ENCODE measurements around the gene NR1D2.

Gene NR1D2

DNA sequence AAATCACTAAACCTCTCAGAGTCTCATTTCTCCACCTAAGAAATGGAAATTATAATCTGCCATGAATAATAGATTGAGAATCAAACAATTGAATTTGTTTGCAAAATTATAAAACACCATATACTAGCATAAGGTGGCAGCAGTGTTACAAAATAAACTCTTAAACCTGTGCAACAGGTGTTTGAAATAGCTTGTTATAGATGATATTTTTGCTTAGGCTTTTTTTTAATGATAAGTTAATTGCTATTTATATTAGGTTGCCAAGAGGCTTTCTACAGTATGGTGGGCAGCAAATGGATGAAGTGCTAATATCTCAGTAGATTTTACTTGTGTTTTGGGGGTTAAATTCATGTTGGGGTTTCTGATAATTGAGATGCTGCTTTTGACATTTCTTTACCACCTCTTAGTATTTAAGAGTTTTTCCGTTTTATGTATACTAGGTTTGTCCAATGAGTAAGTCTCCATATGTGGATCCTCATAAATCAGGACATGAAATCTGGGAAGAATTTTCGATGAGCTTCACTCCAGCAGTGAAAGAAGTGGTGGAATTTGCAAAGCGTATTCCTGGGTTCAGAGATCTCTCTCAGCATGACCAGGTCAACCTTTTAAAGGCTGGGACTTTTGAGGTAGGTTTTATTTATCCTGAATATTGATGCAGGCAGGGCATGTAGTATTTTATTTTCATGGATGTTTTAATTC, 19.6 kb downstream of the NR1D2 start:
- H3K4me1 ChIP-seq (ENCODE audit: control insufficient read depth, insufficient read depth, low read length, poor library complexity, severe bottlenecking), result no peaks in the 10 kb centered on the region
- no peak overlapping the region for H3K4me3 ChIP-seq (ENCODE audit: extremely low read depth, insufficient read depth, low read length, poor library complexity, severe bottlenecking)
- H3K36me3 ChIP-seq (ENCODE audit: control insufficient read depth, insufficient read depth, low read length), result peaks cover 71% of the 10 kb centered on the region
- H3K9me3 ChIP-seq (ENCODE audit: control insufficient read depth, low read length), result no peaks in the 10 kb centered on the region
- 100% methylated on average over 2 of the region's 3 CpGs for WGBS, 2 experiments (ENCODE audit: insufficient coverage in 2 of 2)
- H3K27ac ChIP-seq (ENCODE audit: low read depth, low read length, severe bottlenecking), result no peak overlapping the region

DNA sequence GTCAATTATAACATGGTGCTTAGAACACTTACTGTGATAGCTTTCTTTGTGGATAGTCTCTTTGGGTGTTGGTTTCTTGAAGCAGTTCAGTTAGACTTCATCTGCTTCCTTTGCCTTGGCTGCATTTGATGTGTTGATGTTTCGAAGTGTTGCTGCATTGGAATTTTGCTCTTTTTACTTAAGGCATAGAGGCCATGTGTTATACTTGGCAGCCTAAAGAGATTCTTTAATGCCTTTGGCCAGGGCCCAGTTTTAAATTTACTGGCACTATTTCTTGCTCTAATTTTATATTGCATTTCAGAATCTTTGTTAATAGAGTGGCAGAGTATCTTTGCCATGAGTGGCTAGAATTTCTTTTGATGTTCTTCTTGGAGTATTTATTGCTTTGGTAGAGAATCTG, 21.2 kb downstream of the NR1D2 start:
- Histone ChIP-seq H3K27ac (ENCODE audit: low read depth, low read length, severe bottlenecking) (no peak overlapping the region), H3K9me3 (ENCODE audit: control insufficient read depth, low read length) (no peaks in the 10 kb centered on the region), H3K36me3 (ENCODE audit: control insufficient read depth, insufficient read depth, low read length) (peaks cover 77% of the 10 kb centered on the region), H3K4me3 (ENCODE audit: extremely low read depth, insufficient read depth, low read length, poor library complexity, severe bottlenecking) (no peak overlapping the region), H3K4me1 (ENCODE audit: control insufficient read depth, insufficient read depth, low read length, poor library complexity, severe bottlenecking) (no peaks in the 10 kb centered on the region)
- no CpG with 5 or more reads among the region's 1 CpG for WGBS, 2 experiments (ENCODE audit: insufficient coverage in 2 of 2)

DNA sequence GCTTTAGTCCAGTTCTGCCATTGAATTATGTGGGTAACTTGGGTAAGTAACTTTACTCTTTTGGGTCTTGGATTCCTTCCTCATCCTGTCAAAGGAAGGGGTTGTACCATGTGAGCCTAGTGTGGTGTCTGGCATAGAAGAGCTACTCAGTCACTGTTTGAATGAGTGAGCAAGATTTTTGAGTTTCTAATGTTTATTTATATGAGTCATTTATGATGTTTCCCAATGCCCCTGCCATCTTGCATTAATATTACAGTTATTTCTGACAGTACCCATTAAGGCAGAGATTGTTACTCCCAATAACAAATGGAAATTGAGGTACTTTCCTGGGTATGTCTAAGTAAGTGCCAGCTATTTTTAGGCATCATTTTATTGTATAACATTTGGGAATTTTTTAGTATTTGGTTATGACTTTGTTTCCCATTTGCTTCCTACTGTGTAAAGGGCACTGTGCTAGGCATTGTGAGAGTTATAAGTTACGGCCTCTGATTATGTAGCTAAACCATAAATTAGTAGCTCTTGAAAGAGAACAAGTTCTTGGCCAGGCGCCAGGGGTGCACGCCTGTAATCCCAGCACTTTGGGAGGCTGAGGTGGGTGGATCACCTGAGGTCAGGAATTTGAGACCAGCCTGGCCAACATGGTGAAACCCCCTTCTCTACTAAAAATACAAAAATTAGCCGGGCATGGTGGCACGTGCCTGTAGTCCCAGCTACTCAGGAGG, 23.5 kb downstream of the NR1D2 start:
- Histone ChIP-seq H3K27ac (ENCODE audit: low read depth, low read length, severe bottlenecking) (no peak overlapping the region), H3K4me3 (ENCODE audit: extremely low read depth, insufficient read depth, low read length, poor library complexity, severe bottlenecking) (no peak overlapping the region), H3K4me1 (ENCODE audit: control insufficient read depth, insufficient read depth, low read length, poor library complexity, severe bottlenecking) (no peaks in the 10 kb centered on the region), H3K9me3 (ENCODE audit: control insufficient read depth, low read length) (no peaks in the 10 kb centered on the region), H3K36me3 (ENCODE audit: control insufficient read depth, insufficient read depth, low read length) (peaks cover 66% of the 10 kb centered on the region)
- WGBS, 2 experiments (ENCODE audit: insufficient coverage in 2 of 2), result 80 to 90% methylated on average over 1 to 2 of the region's 5 CpGs

DNA sequence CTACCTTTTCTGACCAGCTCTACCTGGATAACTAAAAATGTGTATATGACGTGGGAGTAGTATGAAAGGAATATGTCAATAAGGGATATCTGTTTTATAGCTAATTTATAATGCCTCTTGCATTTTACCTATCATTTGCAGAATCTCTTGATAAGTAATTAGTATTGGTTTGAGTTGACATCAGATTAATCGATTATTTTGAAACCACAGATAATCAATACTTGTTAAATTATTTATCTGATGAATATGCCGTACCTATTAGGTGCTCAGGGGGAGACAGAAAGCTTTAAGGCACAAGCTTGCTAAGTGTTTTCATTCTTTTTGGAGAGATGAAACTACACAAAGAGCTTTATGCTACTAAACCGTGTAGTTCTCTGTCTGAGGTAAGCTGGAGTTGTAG, 24.3 kb downstream of the NR1D2 start:
- no peaks in the 10 kb centered on the region for H3K9me3 ChIP-seq (ENCODE audit: control insufficient read depth, low read length)
- no peaks in the 10 kb centered on the region for H3K4me1 ChIP-seq (ENCODE audit: control insufficient read depth, insufficient read depth, low read length, poor library complexity, severe bottlenecking)
- no peak overlapping the region for H3K27ac ChIP-seq (ENCODE audit: low read depth, low read length, severe bottlenecking)
- WGBS, 2 experiments (ENCODE audit: insufficient coverage in 2 of 2), result 91 to 100% methylated on average over 1 to 2 of the region's 4 CpGs
- peaks cover 70% of the 10 kb centered on the region for H3K36me3 ChIP-seq (ENCODE audit: control insufficient read depth, insufficient read depth, low read length)
- no peak overlapping the region for H3K4me3 ChIP-seq (ENCODE audit: extremely low read depth, insufficient read depth, low read length, poor library complexity, severe bottlenecking)

DNA sequence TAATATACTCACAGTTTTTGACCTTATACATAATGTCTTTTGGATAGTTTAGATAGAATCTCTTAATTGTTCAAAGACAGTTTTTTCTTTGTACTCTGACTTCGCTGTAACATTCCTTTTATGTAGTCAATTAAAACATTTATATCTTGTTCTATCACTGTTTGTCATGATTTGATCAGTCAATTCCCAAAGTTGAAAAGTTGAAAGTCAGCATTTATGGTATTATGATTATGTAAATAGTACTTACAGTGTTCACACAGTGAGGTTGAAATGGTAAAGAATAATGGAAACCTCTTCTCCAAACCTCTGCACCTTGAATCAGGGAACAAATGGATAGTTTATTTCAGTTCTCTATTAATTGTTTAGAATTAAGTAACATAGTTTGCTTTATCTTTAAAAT, 26.6 kb downstream of the NR1D2 start:
- Histone ChIP-seq H3K4me1 (ENCODE audit: control insufficient read depth, insufficient read depth, low read length, poor library complexity, severe bottlenecking) (no peaks in the 10 kb centered on the region), H3K36me3 (ENCODE audit: control insufficient read depth, insufficient read depth, low read length) (peaks cover 69% of the 10 kb centered on the region), H3K4me3 (ENCODE audit: extremely low read depth, insufficient read depth, low read length, poor library complexity, severe bottlenecking) (no peak overlapping the region), H3K9me3 (ENCODE audit: control insufficient read depth, low read length) (no peaks in the 10 kb centered on the region), H3K27ac (ENCODE audit: low read depth, low read length, severe bottlenecking) (no peak overlapping the region)
- WGBS, 2 experiments (ENCODE audit: insufficient coverage in 2 of 2), result no CpG with 5 or more reads among the region's 1 CpG

DNA sequence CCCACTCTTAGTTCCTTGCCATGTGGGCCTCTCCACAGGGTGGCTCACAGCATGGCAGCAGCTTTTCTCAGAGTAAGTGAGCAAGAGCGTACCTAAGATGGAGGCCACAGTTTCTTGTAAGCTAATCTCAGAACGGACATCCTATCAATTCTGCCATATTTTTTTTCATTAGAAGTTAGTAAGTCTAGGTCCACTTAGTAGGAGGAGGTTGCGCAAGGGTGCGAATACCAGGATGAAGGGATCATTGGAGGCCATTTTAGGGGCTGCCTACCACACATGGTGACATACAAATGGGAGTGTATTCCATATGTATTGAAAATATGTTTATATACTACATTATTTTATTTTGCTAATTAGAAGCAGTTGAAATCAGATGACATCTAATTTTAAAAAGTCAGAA, 31.5 kb downstream of the NR1D2 start:
- Histone ChIP-seq H3K4me1 (ENCODE audit: control insufficient read depth, insufficient read depth, low read length, poor library complexity, severe bottlenecking) (no peaks in the 10 kb centered on the region), H3K36me3 (ENCODE audit: control insufficient read depth, insufficient read depth, low read length) (peaks cover 51% of the 10 kb centered on the region), H3K27ac (ENCODE audit: low read depth, low read length, severe bottlenecking) (no peak overlapping the region), H3K9me3 (ENCODE audit: control insufficient read depth, low read length) (no peaks in the 10 kb centered on the region), H3K4me3 (ENCODE audit: extremely low read depth, insufficient read depth, low read length, poor library complexity, severe bottlenecking) (no peak overlapping the region)
- 80% methylated on average over 1 of the region's 4 CpGs; no CpG with 5 or more reads in 1 of the 2 experiments for WGBS, 2 experiments (ENCODE audit: insufficient coverage in 2 of 2)

DNA sequence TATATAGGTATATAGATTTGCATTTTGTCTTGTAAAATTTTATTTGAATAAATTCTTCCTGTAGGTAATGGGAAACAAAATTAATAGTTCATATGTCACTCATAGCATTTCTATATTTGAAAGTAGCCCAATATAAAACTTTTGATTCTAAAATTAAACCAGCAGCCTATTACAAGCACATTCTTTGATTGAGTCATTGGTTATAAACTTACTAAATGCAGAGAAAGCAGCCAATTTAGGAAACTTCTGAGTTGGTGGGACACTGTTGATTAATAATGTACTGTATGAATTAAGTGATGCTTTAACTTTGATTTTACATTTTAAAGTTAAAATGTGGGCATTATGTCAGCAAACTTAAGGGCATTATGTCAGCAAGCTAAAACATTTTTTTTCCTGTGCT, 34.5 kb downstream of the NR1D2 start:
- H3K4me1 ChIP-seq (ENCODE audit: control insufficient read depth, insufficient read depth, low read length, poor library complexity, severe bottlenecking), result no peaks in the 10 kb centered on the region
- no peak overlapping the region for H3K27ac ChIP-seq (ENCODE audit: low read depth, low read length, severe bottlenecking)
- H3K9me3 ChIP-seq (ENCODE audit: control insufficient read depth, low read length), result no peaks in the 10 kb centered on the region
- peaks cover 34% of the 10 kb centered on the region for H3K36me3 ChIP-seq (ENCODE audit: control insufficient read depth, insufficient read depth, low read length)
- H3K4me3 ChIP-seq (ENCODE audit: extremely low read depth, insufficient read depth, low read length, poor library complexity, severe bottlenecking), result no peak overlapping the region

DNA sequence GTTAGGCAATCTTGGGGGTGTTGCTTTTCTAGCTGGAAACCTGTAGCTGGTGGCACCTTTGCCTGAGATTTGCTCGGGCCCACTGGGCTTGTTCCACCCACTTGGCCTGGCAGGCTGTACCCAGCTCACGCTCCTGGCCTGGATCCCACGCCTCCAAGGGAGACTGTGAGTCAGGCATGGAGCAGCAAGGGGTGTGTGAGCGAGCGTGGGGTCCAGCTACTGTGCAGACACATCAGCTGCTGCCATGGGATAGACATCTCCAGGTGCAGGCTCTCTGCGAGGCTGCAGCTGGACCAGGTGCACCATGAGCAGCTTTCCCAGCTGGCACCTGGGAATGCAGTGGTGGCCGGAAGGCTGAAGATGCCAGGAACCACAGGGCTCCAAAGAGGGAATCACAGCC, 36.0 kb downstream of the NR1D2 start:
- Histone ChIP-seq H3K4me3 (ENCODE audit: extremely low read depth, insufficient read depth, low read length, poor library complexity, severe bottlenecking) (no peak overlapping the region), H3K36me3 (ENCODE audit: control insufficient read depth, insufficient read depth, low read length) (peaks cover 18% of the 10 kb centered on the region), H3K27ac (ENCODE audit: low read depth, low read length, severe bottlenecking) (no peak overlapping the region), H3K4me1 (ENCODE audit: control insufficient read depth, insufficient read depth, low read length, poor library complexity, severe bottlenecking) (no peaks in the 10 kb centered on the region), H3K9me3 (ENCODE audit: control insufficient read depth, low read length) (no peaks in the 10 kb centered on the region)
- 92 to 100% methylated on average over 7 of the region's 7 CpGs for WGBS, 2 experiments (ENCODE audit: insufficient coverage in 2 of 2)

DNA sequence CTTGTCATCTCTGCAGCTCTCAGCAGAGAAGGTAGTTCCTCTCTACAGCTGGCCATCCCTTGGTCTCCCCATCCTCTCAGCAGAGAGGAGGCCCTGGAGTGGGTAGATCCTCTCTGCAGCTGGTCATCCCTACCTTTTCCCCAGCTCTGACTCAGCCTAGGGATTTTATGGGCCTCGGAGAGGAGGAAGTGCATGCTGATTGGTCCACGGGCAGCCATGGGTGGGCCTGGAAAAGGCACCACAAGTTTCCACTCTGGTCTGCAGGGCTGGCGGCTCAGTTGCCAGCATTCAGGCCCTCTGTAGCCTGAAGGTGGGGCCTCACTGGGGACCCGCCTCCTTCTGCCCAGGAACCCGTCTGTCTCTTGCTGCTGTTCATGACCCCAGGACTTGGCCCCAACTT, 36.9 kb downstream of the NR1D2 start:
- Histone ChIP-seq H3K4me1 (ENCODE audit: control insufficient read depth, insufficient read depth, low read length, poor library complexity, severe bottlenecking) (no peaks in the 10 kb centered on the region), H3K4me3 (ENCODE audit: extremely low read depth, insufficient read depth, low read length, poor library complexity, severe bottlenecking) (no peak overlapping the region), H3K9me3 (ENCODE audit: control insufficient read depth, low read length) (no peaks in the 10 kb centered on the region), H3K36me3 (ENCODE audit: control insufficient read depth, insufficient read depth, low read length) (peaks cover 14% of the 10 kb centered on the region), H3K27ac (ENCODE audit: low read depth, low read length, severe bottlenecking) (no peak overlapping the region)
- WGBS, 2 experiments (ENCODE audit: insufficient coverage in 2 of 2), result 82 to 93% methylated on average over 4 to 5 of the region's 5 CpGs

DNA sequence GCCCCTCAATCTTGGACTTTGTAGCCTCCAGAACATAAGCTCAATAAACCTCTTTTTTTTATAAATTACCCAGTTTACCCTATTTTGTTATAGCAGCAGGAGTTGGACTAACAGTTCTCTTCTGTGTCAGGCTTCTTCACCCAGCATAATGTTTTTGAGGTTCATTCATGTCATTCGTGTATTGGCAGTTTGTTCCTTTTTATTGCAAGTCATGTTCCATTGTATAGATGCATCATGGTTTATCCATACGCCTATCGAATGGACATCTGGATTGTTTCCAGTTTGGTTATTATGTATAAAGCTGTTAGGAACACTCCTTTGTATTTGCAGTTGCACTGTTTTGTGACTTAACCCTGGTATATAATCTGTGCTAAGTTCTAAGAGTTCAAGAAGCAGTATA, 39.8 kb downstream of the NR1D2 start:
- Histone ChIP-seq H3K4me3 (ENCODE audit: extremely low read depth, insufficient read depth, low read length, poor library complexity, severe bottlenecking) (no peak overlapping the region), H3K9me3 (ENCODE audit: control insufficient read depth, low read length) (no peaks in the 10 kb centered on the region), H3K27ac (ENCODE audit: low read depth, low read length, severe bottlenecking) (no peak overlapping the region), H3K36me3 (ENCODE audit: control insufficient read depth, insufficient read depth, low read length) (no peaks in the 10 kb centered on the region), H3K4me1 (ENCODE audit: control insufficient read depth, insufficient read depth, low read length, poor library complexity, severe bottlenecking) (no peaks in the 10 kb centered on the region)
- WGBS, 2 experiments (ENCODE audit: insufficient coverage in 2 of 2), result 94 to 96% methylated on average over 3 of the region's 3 CpGs

Measured in mesodermal cell (in vitro differentiated cells).